HG02763 (cell line): ENCODE results near the gene CARD14.
A peak's percentile ranks its signal among the peaks of the same experiment; 100 is the strongest.
"Not testable (repeated sequence)": the region's sequence is repeated elsewhere in the genome, so short reads cannot be mapped to it uniquely, and the experiment has no call there.

Experiments
- ATAC-seq: cut with Tn5 transposase; IDR thresholded peaks from one replicate; pipeline ENCODE4 v1.9.1; 2021; ENCODE audit warnings: mild to moderate bottlenecking, moderate library complexity; ENCODE audit not compliant: unreplicated experiment

Gene CARD14

GRCh38 chr17:80247561-80247960 lies 77.7 kb downstream of the CARD14 start:
- ATAC-seq = no peak

- ATAC-seq = no peak
Observed at GRCh38 chr17:80248001-80248893, 78.4 kb downstream of the CARD14 start.

- no peak for ATAC-seq
Observed at GRCh38 chr17:80248894-80249710, 79.3 kb downstream of the CARD14 start.

- no peak for ATAC-seq
Observed at GRCh38 chr17:80251966-80252365, 82.1 kb downstream of the CARD14 start.

GRCh38 chr17:80252871-80253270 lies 83.0 kb downstream of the CARD14 start:
- ATAC-seq = no peak

- no peak for ATAC-seq
Observed at GRCh38 chr17:80253631-80254395, 84.0 kb downstream of the CARD14 start.

GRCh38 chr17:80254396-80255251 lies 84.8 kb downstream of the CARD14 start:
- ATAC-seq = peak; percentile 57

GRCh38 chr17:80256034-80256350 lies 86.2 kb downstream of the CARD14 start:
- no peak for ATAC-seq

- ATAC-seq = no peak
Observed at GRCh38 chr17:80257716-80258213, 87.9 kb downstream of the CARD14 start.

GRCh38 chr17:80258296-80258695 lies 88.5 kb downstream of the CARD14 start:
- ATAC-seq = not testable (repeated sequence)
